Measurements from ENCODE around the gene ABHD2. TPM values are rescaled to one million over a fixed set of nuclear protein-coding genes. Genes with fewer than 3 reads are reported as not detected.
"Not testable (repeated sequence)": the region's sequence is repeated elsewhere in the genome, so short reads cannot be mapped to it uniquely, and the experiment has no call there.

Gene ABHD2
- total and polyA plus RNA-seq, 4 donors = 11.7 to 200 (median 59.3) TPM

DNA sequence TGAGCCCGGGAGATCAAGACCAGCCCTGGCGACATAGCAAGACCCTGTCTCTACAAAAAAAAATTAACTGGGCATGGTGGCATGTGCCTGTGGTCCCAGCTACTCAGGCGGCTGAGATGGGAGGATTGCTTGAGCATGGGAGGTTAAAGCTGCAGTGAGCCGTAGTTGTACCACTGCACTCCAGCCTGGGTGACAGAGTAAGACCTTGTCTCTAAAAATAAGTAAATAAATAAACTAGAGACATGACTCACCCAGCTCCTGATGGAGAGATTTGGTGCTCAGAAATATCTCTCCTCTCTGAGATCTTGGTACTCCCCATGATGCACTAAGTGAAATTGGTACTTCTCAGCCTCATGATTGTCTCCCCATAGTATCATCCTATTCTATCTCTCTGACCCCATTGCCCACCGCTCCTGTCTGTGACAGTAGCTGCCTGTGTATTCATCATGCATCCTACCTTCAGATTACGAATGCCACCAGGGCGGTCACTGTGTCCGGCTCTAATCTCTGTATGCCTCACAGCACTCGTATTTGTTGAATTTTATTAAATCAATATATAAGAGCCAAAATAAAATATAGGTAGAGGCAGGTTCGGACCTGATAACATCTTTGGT is 50.9 kb downstream of the ABHD2 start:
- H3K4me3 ChIP-seq = no peak overlapping the region
- peaks cover 8 to 42% (median 14%) of the 10 kb centered on the region in 5 donors for H3K4me1 ChIP-seq (ENCODE audit: control insufficient read depth in 5 of 5, insufficient read depth in 5 of 5, low read length in 5 of 5)
- H3K27ac ChIP-seq (ENCODE audit: low read depth in 1 of 2, low read length in 1 of 2) = peak overlapping the region; percentile 67 to 68
- no peak overlapping the region for H3K9ac ChIP-seq (ENCODE audit: insufficient read depth in 1 of 2, low read length in 2 of 2)
- TF ChIP-seq, protein P1, sequence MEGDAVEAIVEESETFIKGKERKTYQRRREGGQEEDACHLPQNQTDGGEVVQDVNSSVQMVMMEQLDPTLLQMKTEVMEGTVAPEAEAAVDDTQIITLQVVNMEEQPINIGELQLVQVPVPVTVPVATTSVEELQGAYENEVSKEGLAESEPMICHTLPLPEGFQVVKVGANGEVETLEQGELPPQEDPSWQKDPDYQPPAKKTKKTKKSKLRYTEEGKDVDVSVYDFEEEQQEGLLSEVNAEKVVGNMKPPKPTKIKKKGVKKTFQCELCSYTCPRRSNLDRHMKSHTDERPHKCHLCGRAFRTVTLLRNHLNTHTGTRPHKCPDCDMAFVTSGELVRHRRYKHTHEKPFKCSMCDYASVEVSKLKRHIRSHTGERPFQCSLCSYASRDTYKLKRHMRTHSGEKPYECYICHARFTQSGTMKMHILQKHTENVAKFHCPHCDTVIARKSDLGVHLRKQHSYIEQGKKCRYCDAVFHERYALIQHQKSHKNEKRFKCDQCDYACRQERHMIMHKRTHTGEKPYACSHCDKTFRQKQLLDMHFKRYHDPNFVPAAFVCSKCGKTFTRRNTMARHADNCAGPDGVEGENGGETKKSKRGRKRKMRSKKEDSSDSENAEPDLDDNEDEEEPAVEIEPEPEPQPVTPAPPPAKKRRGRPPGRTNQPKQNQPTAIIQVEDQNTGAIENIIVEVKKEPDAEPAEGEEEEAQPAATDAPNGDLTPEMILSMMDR (IDR thresholded peaks at IDR 0.05; ENCODE audit: control extremely low read depth, extremely low read depth) = no peak
- H3K9me3 ChIP-seq (ENCODE audit: control insufficient read depth in 4 of 4, insufficient read depth in 3 of 4, low read length in 3 of 4) = no peaks in the 10 kb centered on the region
- 92 to 93% methylated on average over 10 of the region's 10 CpGs for WGBS, 2 donors
- H3K36me3 ChIP-seq (ENCODE audit: control insufficient read depth in 4 of 4, insufficient read depth in 4 of 4, low read length in 4 of 4) = peaks cover 0 to 8% (median 2%) of the 10 kb centered on the region in 4 donors
- ATAC-seq (ENCODE audit: insufficient read depth, low FRiP score) (no peak), DNase-seq (no peak)
- H3K27me3 ChIP-seq (ENCODE audit: control insufficient read depth in 3 of 3, insufficient read depth in 3 of 3, low read length in 2 of 3) = no peaks in the 10 kb centered on the region

- TF ChIP-seq, protein P1 (IDR thresholded peaks at IDR 0.05; ENCODE audit: control extremely low read depth, extremely low read depth) = no peak
- no peak for DNase-seq
- H3K27me3 ChIP-seq (ENCODE audit: control insufficient read depth in 3 of 3, insufficient read depth in 3 of 3, low read length in 2 of 3) = no peaks in the 10 kb centered on the region
- H3K36me3 ChIP-seq (ENCODE audit: control insufficient read depth in 4 of 4, insufficient read depth in 4 of 4, low read length in 4 of 4) = peaks cover 0 to 8% (median 2%) of the 10 kb centered on the region in 4 donors
- ATAC-seq (ENCODE audit: insufficient read depth, low FRiP score) = peak; percentile 60
- H3K27ac ChIP-seq (ENCODE audit: low read depth in 1 of 2, low read length in 1 of 2) = peak overlapping the region; percentile 68 to 76
- H3K4me1 ChIP-seq (ENCODE audit: control insufficient read depth in 5 of 5, insufficient read depth in 5 of 5, low read length in 5 of 5) = peaks cover 8 to 42% (median 14%) of the 10 kb centered on the region in 5 donors
- 64 to 71% methylated on average over 8 of the region's 8 CpGs for WGBS, 2 donors
- H3K9me3 ChIP-seq (ENCODE audit: control insufficient read depth in 4 of 4, insufficient read depth in 3 of 4, low read length in 3 of 4) = no peaks in the 10 kb centered on the region
- H3K4me3 ChIP-seq = no peak overlapping the region
- H3K9ac ChIP-seq (ENCODE audit: insufficient read depth in 1 of 2, low read length in 2 of 2) = no peak overlapping the region
Observed at GRCh38 chr15:89139613-89140499, 51.6 kb downstream of the ABHD2 start.

DNA sequence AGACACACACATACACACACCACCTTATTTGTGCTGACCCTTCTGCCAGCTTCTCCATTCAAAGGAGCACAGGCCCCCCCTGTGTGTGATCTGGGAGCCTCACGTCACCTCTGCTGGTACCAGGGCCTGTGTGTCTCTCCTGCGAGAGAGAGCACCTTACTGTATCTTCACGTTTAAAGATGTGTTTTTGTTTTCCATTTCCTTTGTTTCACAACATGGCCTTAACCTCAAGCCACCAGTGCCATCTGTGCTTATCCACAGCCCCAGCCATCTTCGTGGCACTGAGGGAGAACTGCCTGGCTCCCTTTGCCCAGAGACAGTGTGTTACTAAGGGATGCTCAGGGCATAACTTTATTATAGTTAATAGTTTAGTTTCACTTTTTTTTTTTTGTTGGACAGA is 52.3 kb downstream of the ABHD2 start:
- no peak for ATAC-seq (ENCODE audit: insufficient read depth, low FRiP score)
- WGBS, 2 donors = 19 to 47% methylated on average over 4 of the region's 4 CpGs
- DNase-seq = no peak
- TF ChIP-seq, protein P1 (IDR thresholded peaks at IDR 0.05; ENCODE audit: control extremely low read depth, extremely low read depth) = no peak
- H3K27me3 ChIP-seq (ENCODE audit: control insufficient read depth in 3 of 3, insufficient read depth in 3 of 3, low read length in 2 of 3) = no peaks in the 10 kb centered on the region
- H3K36me3 ChIP-seq (ENCODE audit: control insufficient read depth in 4 of 4, insufficient read depth in 4 of 4, low read length in 4 of 4) = peaks cover 0 to 8% (median 3%) of the 10 kb centered on the region in 4 donors
- no peak overlapping the region for H3K4me3 ChIP-seq
- no peak overlapping the region for H3K9ac ChIP-seq (ENCODE audit: insufficient read depth in 1 of 2, low read length in 2 of 2)
- H3K4me1 ChIP-seq (ENCODE audit: control insufficient read depth in 5 of 5, insufficient read depth in 5 of 5, low read length in 5 of 5) = peaks cover 9 to 42% (median 15%) of the 10 kb centered on the region in 5 donors
- H3K9me3 ChIP-seq (ENCODE audit: control insufficient read depth in 4 of 4, insufficient read depth in 3 of 4, low read length in 3 of 4) = no peaks in the 10 kb centered on the region
- peak overlapping the region in 1 of 2 donors; percentile 21 for H3K27ac ChIP-seq (ENCODE audit: low read depth in 1 of 2, low read length in 1 of 2)

GRCh38 chr15:89141159-89141558 is 52.9 kb downstream of the ABHD2 start:
- not testable (repeated sequence) for H3K36me3 ChIP-seq (ENCODE audit: control insufficient read depth in 4 of 4, insufficient read depth in 4 of 4, low read length in 4 of 4); ATAC-seq (ENCODE audit: insufficient read depth, low FRiP score); H3K9ac ChIP-seq (ENCODE audit: insufficient read depth in 1 of 2, low read length in 2 of 2); H3K9me3 ChIP-seq (ENCODE audit: control insufficient read depth in 4 of 4, insufficient read depth in 3 of 4, low read length in 3 of 4); H3K4me3 ChIP-seq; H3K27me3 ChIP-seq (ENCODE audit: control insufficient read depth in 3 of 3, insufficient read depth in 3 of 3, low read length in 2 of 3); DNase-seq
- 97 to 98% methylated on average over 10 of the region's 10 CpGs for WGBS, 2 donors
- peak overlapping the region in 1 of 2 donors; percentile 1 for H3K27ac ChIP-seq (ENCODE audit: low read depth in 1 of 2, low read length in 1 of 2)
- H3K4me1 ChIP-seq (ENCODE audit: control insufficient read depth in 5 of 5, insufficient read depth in 5 of 5, low read length in 5 of 5) = peaks cover 15 to 41% (median 16%) of the 10 kb centered on the region in 5 donors

Measured in lung (tissue), 12 donors.